Measurements from ENCODE around the gene TTLL10. TPM values are rescaled to one million over a fixed set of nuclear protein-coding genes. Genes with fewer than 3 reads are reported as not detected.

Gene TTLL10
- total RNA-seq, 2 experiments from 2014 or later: not detected

- POLR2A ChIA-PET: no interaction called here
- CTCF ChIA-PET: no interaction called here
Measured at GRCh38 chr1:1236176-1236763, 62.6 kb downstream of the TTLL10 start.

GRCh38 chr1:1236945-1237873 lies 63.5 kb downstream of the TTLL10 start:
- POLR2A ChIA-PET: no interaction called here
- CTCF ChIA-PET: no interaction called here

GRCh38 chr1:1237874-1238701 lies 64.4 kb downstream of the TTLL10 start:
- ChIA-PET POLR2A (interaction anchor here (0.7 kb wide), 1 partner anchor 30 kb away, joined by 5 read pairs; no protein-coding TSS in a partner anchor), CTCF (interaction anchor here (2.0 kb wide), 1 partner anchor 205 kb away, joined by 5 read pairs; no protein-coding TSS in a partner anchor)

GRCh38 chr1:1238702-1239178 lies 65.1 kb downstream of the TTLL10 start:
- POLR2A ChIA-PET: interaction anchor here (0.7 kb wide), 1 partner anchor 30 kb away, joined by 5 read pairs; no protein-coding TSS in a partner anchor
- CTCF ChIA-PET: interaction anchor here (0.9 to 2.0 kb wide), 2 partner anchors 116 to 206 kb away, joined by 3 to 5 read pairs; no protein-coding TSS in a partner anchor

GRCh38 chr1:1239227-1239613 lies 65.5 kb downstream of the TTLL10 start:
- ChIA-PET CTCF (interaction anchor here (0.9 to 2.0 kb wide), 2 partner anchors 117 to 206 kb away, joined by 3 to 5 read pairs; no protein-coding TSS in a partner anchor), POLR2A (no interaction called here)

- ChIA-PET CTCF (interaction anchor here (0.8 to 2.0 kb wide), 3 partner anchors 117 to 207 kb away, joined by 3 to 5 read pairs (median 3); no protein-coding TSS in a partner anchor), POLR2A (no interaction called here)
Measured at GRCh38 chr1:1239614-1240347, 66.1 kb downstream of the TTLL10 start.

GRCh38 chr1:1240348-1240732 lies 66.7 kb downstream of the TTLL10 start:
- ChIA-PET CTCF (interaction anchor here (0.8 kb wide), 1 partner anchor 118 kb away, joined by 3 read pairs; no protein-coding TSS in a partner anchor), POLR2A (no interaction called here)

- ChIA-PET CTCF (interaction anchor here (0.6 to 0.8 kb wide), 2 partner anchors 119 to 350 kb away, joined by 3 to 5 read pairs; no protein-coding TSS in a partner anchor), POLR2A (no interaction called here)
Measured at GRCh38 chr1:1240822-1241587, 67.3 kb downstream of the TTLL10 start.

- POLR2A ChIA-PET: no interaction called here
- CTCF ChIA-PET: interaction anchor here (0.6 kb wide), 1 partner anchor 351 kb away, joined by 5 read pairs; no protein-coding TSS in a partner anchor
Measured at GRCh38 chr1:1241588-1242219, 68.0 kb downstream of the TTLL10 start.

- POLR2A ChIA-PET: no interaction called here
Measured at GRCh38 chr1:1242461-1243265, 69.0 kb downstream of the TTLL10 start.

GRCh38 chr1:1243266-1243660 lies 69.6 kb downstream of the TTLL10 start:
- CTCF ChIA-PET: no interaction called here
- POLR2A ChIA-PET: no interaction called here

More at GRCh38 chr1:1242461-1243265, 69.0 kb downstream of the TTLL10 start:
- CTCF ChIA-PET: no interaction called here

GRCh38 chr1:1243807-1244191 lies 70.1 kb downstream of the TTLL10 start:
- ChIA-PET POLR2A (interaction anchor here (0.7 kb wide), 1 partner anchor 196 kb away, joined by 3 read pairs; no protein-coding TSS in a partner anchor), CTCF (interaction anchor here (0.5 kb wide), 1 partner anchor 309 kb away, joined by 4 read pairs; no protein-coding TSS in a partner anchor)

- POLR2A ChIA-PET: interaction anchor here (0.7 kb wide), 1 partner anchor 197 kb away, joined by 3 read pairs; no protein-coding TSS in a partner anchor
- CTCF ChIA-PET: interaction anchor here (0.5 kb wide), 1 partner anchor 308 kb away, joined by 4 read pairs; no protein-coding TSS in a partner anchor
Measured at GRCh38 chr1:1244192-1244811, 70.6 kb downstream of the TTLL10 start.

- ChIA-PET POLR2A (no interaction called here), CTCF (interaction anchor here (1.9 kb wide), 1 partner anchor 123 kb away, joined by 5 read pairs; no protein-coding TSS in a partner anchor)
Measured at GRCh38 chr1:1245178-1245816, 71.6 kb downstream of the TTLL10 start.

- POLR2A ChIA-PET: no interaction called here
- CTCF ChIA-PET: interaction anchor here (1.9 kb wide), 1 partner anchor 123 kb away, joined by 5 read pairs; no protein-coding TSS in a partner anchor
Measured at GRCh38 chr1:1245817-1246576, 72.3 kb downstream of the TTLL10 start.
